Activated gamma-delta T cell (primary cell): ENCODE results near the gene ZNF22.
A peak's percentile ranks its signal among the peaks of the same experiment; 100 is the strongest.

Source experiments
- DNase-seq: peaks from one replicate; lab custom pipeline; 2025; lab: John Stamatoyannopoulos, UW
- total RNA-seq, 2 donors: gene quantifications; one replicate each; lab custom pipeline; 2026; lab: John Stamatoyannopoulos, UW

ZNF22 gene
- total RNA-seq: 76.5 to 95.5 reads per million in 2 donors

GRCh38 chr10:45000752-45001380, at the start of gene ZNF22:
Gene ZNF22, plus strand, starts transcription at chr10:45000923. Its CDS starts 2,446 bp downstream, at chr10:45003369.
- DNase-seq: peak; percentile 43

GRCh38 chr10:44951576-44952226, 49.0 kb upstream of the ZNF22 start:
- DNase-seq: no peak

GRCh38 chr10:44952779-44953231, 47.9 kb upstream of the ZNF22 start:
- no peak for DNase-seq

GRCh38 chr10:44954042-44954441, 46.7 kb upstream of the ZNF22 start:
- no peak for DNase-seq

- no peak for DNase-seq
These were observed 45.8 kb upstream of the ZNF22 start for GRCh38 chr10:44954962-44955361.

- no peak for DNase-seq
These were observed 45.2 kb upstream of the ZNF22 start for GRCh38 chr10:44955413-44956070.

GRCh38 chr10:44956226-44956625, 44.5 kb upstream of the ZNF22 start:
- no peak for DNase-seq

- no peak for DNase-seq
These were observed 43.7 kb upstream of the ZNF22 start for GRCh38 chr10:44956717-44957706.

GRCh38 chr10:44958196-44958897, 42.4 kb upstream of the ZNF22 start:
- no peak for DNase-seq

GRCh38 chr10:44958898-44959246, 41.9 kb upstream of the ZNF22 start:
- no peak for DNase-seq

GRCh38 chr10:44959247-44960087, 41.3 kb upstream of the ZNF22 start, which contains the start of gene RASSF4:
Gene RASSF4, plus strand, starts transcription at chr10:44959802. Its CDS starts 10,401 bp downstream, at chr10:44970203.
- peak; percentile 86 for DNase-seq

GRCh38 chr10:44960088-44960460, 40.6 kb upstream of the ZNF22 start:
- DNase-seq: no peak

- DNase-seq: no peak
These were observed 40.1 kb upstream of the ZNF22 start for GRCh38 chr10:44960482-44961229.

- no peak for DNase-seq
These were observed 39.5 kb upstream of the ZNF22 start for GRCh38 chr10:44961230-44961571.

GRCh38 chr10:44961931-44962750, 38.6 kb upstream of the ZNF22 start:
- no peak for DNase-seq

GRCh38 chr10:44962870-44963738, 37.6 kb upstream of the ZNF22 start:
- no peak for DNase-seq

GRCh38 chr10:44963772-44964633, 36.7 kb upstream of the ZNF22 start:
- DNase-seq: no peak
